Adrenal gland (tissue), 12 donors: ENCODE measurements around the gene LRRN2. TPM values are rescaled to one million over a fixed set of nuclear protein-coding genes. Genes with fewer than 3 reads are reported as not detected.

Experiments used
- DNase-seq, 7 donors: peaks; one replicate each; pipeline ENCODE4 v3.0.0-alpha.2; 2019 to 2020
- H3K27ac ChIP-seq, 5 donors: fragments of 200-600 bp; sonication (generic) in 4 of 5; 1 replicate in 3 of 5; 2 replicates in 2 of 5; pipeline versions ENCODE4 v1.5.1 to v1.8.0; 2016 to 2020; ENCODE audit warnings: mild to moderate bottlenecking in 1 of 5
- H3K27me3 ChIP-seq: fragments of 200-600 bp; 2 replicates; pipeline ENCODE4 v1.8.0; 2021
- H3K36me3 ChIP-seq, 2 donors: fragments of 200-600 bp; replicated peaks in 1 of 2; 1 replicate in 1 of 2; 2 replicates in 1 of 2; pipeline versions ENCODE4 v1.5.1 to v1.8.0; 2018 to 2022
- H3K4me1 ChIP-seq, 2 donors: fragments of 200-600 bp; replicated peaks in 1 of 2; 1 replicate in 1 of 2; 2 replicates in 1 of 2; pipeline versions ENCODE4 v1.5.1 to v1.8.0; 2018 to 2021
- H3K4me3 ChIP-seq, 4 donors: fragments of 200-600 bp; sonication (generic) in 3 of 4; one replicate each; pipeline ENCODE4 v1.5.1; 2016 to 2018
- H3K9me3 ChIP-seq, 3 donors: fragments of 200-600 bp; sonication (generic) in 1 of 3; replicated peaks in 1 of 3; 1 replicate in 2 of 3; 2 replicates in 1 of 3; pipeline versions ENCODE4 v1.5.1 to v1.8.0; 2016 to 2021
- POLR2A ChIP-seq, 2 donors: fragments of 450-650 bp; IDR thresholded peaks; one replicate each; pipeline ENCODE4 v1.6.1; 2017; ENCODE audit warnings: antibody characterized with exemption in 2 of 2, mild to moderate bottlenecking in 2 of 2, moderate library complexity in 1 of 2
- WGBS, 4 donors: extraction: QIAGEN DNeasy Blood & Tissue Kit in 2 of 4; methylation state at CpG; one replicate each; pipeline versions ENCODE4 v1.1.5 to v1.1.7; 2013 to 2017; 5-methylcytosine and 5-hydroxymethylcytosine counted together
- intact Hi-C, 2 donors: fragments of 100-400 bp; cut with DNase I; formaldehyde crosslinking; loops; one replicate each; pipeline versions ENCODE4 v1.14.1 to v1.15.0; 2022 to 2023
- polyA plus RNA-seq, 3 donors: library from polyadenylated mRNA; stranded (reverse); fragments of 200-250 nt in 2 of 3; fragments of 350-450 nt in 1 of 3; fragmentation: Illumina TruSeq in 1 of 3; extraction: RNeasy Lipid Tissue Mini Kit (QIAGEN cat#74804) in 1 of 3; gene quantifications; one replicate each; pipeline ENCODE4 v1.2.3, GENCODE V29; 2013 to 2014
- total RNA-seq, 9 donors: library from RNA; depleted of rRNA in 4 of 9; stranded (reverse); fragments of >200 nt in 4 of 9; fragments of 120-200 nt in 1 of 9; fragmentation: NEBNext Ultra II Directional in 1 of 9; extraction: Animal tissue kit (Norgen Biotek cat#: 25700) in 1 of 9; gene quantifications; one replicate each; pipeline versions ENCODE4 v1.1.0 to v1.2.4, GENCODE V29; 2013 to 2023
- TF ChIP-seq, protein P1 (sequence below), 6 experiments: fragments of 450-650 bp in 4 of 6; fragments of 200-600 bp in 2 of 6; sonication (generic) in 1 of 6; IDR thresholded peaks; 1 replicate in 5 of 6; 2 replicates in 1 of 6; pipeline versions ENCODE4 v1.5.1 to v1.8.0; 2016 to 2021; ENCODE audit warnings: antibody characterized with exemption in 6 of 6, mild to moderate bottlenecking in 2 of 6, moderate library complexity in 1 of 6
- donor health status: healthy with polysubstance abuse.
- donor health status: Bipolar disorder and iron deficiency.
- donor health status: DM: yes; HTN: yes; CAD: no.
- donor health status: DM: no; HTN: no; CAD: no.
- donor health status: DM: no; HTN: no; CAD: no.
- donor health status: DM: yes; HTN: yes; CAD: no.

Gene LRRN2
- total and polyA plus RNA-seq, 12 donors = 1.1 to 8.7 (median 3.2) TPM

DNA sequence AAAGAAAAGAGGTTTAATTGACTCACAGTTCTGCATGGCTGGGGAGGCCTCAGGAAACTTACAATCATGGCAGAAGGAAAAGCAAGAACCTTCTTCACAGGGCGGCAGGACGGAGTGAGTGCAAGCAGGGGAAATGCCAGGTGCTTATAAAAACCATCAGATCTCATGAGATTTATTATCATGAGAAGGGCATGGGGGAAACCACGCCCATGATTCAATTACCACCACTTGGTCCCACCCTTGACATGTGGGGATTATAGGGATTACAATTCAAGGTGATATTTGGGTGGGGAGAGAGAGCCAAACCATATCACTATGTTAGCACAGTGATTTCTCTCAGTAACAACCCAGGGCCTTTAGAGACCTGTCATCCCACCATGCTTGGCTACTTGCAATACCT is 39.9 kb downstream of the LRRN2 start:
- intact Hi-C loops = no loop called here
- no peak for DNase-seq
- no peaks in the 10 kb centered on the region for H3K9me3 ChIP-seq
- no peaks in the 10 kb centered on the region for H3K36me3 ChIP-seq
- WGBS, 4 donors = 81 to 89% (median 85%) methylated on average over 3 of the region's 3 CpGs
- H3K27ac ChIP-seq = no peak overlapping the region
- H3K4me1 ChIP-seq = peaks cover 0 to 6% of the 10 kb centered on the region in 2 donors
- TF ChIP-seq POLR2A (IDR thresholded peaks at IDR 0.05) = no peak
- TF ChIP-seq, protein P1, sequence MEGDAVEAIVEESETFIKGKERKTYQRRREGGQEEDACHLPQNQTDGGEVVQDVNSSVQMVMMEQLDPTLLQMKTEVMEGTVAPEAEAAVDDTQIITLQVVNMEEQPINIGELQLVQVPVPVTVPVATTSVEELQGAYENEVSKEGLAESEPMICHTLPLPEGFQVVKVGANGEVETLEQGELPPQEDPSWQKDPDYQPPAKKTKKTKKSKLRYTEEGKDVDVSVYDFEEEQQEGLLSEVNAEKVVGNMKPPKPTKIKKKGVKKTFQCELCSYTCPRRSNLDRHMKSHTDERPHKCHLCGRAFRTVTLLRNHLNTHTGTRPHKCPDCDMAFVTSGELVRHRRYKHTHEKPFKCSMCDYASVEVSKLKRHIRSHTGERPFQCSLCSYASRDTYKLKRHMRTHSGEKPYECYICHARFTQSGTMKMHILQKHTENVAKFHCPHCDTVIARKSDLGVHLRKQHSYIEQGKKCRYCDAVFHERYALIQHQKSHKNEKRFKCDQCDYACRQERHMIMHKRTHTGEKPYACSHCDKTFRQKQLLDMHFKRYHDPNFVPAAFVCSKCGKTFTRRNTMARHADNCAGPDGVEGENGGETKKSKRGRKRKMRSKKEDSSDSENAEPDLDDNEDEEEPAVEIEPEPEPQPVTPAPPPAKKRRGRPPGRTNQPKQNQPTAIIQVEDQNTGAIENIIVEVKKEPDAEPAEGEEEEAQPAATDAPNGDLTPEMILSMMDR (IDR thresholded peaks at IDR 0.05) = no peak
- no peaks in the 10 kb centered on the region for H3K27me3 ChIP-seq
- no peak overlapping the region for H3K4me3 ChIP-seq

DNA sequence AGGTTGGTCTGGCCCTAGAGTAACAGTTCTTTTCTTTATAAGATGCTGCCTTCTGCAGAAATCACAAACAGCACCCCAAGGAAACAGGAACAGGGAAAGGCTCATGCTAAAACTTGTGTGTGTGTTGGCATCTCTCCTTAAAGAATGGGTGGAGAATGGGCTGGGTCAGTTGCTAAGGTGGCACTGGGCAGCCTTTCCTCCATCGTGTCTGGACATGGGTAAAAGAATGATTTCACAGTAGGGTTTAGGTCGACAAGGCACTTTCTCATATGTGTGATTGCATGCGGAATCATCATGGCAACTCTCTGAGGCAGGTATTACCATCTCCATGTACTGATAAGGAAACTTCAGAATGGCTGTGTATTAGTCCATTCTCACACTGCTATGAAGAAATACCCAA is 40.3 kb downstream of the LRRN2 start:
- Histone ChIP-seq H3K4me1 (peaks cover 0 to 6% of the 10 kb centered on the region in 2 donors), H3K4me3 (no peak overlapping the region), H3K27me3 (no peaks in the 10 kb centered on the region), H3K9me3 (no peaks in the 10 kb centered on the region), H3K36me3 (no peaks in the 10 kb centered on the region), H3K27ac (no peak overlapping the region)
- TF ChIP-seq, protein P1 (IDR thresholded peaks at IDR 0.05) = no peak
- no peak for TF ChIP-seq POLR2A (IDR thresholded peaks at IDR 0.05)
- intact Hi-C loops = no loop called here
- 63 to 90% (median 79%) methylated on average over 3 of the region's 3 CpGs for WGBS, 4 donors
- no peak for DNase-seq

DNA sequence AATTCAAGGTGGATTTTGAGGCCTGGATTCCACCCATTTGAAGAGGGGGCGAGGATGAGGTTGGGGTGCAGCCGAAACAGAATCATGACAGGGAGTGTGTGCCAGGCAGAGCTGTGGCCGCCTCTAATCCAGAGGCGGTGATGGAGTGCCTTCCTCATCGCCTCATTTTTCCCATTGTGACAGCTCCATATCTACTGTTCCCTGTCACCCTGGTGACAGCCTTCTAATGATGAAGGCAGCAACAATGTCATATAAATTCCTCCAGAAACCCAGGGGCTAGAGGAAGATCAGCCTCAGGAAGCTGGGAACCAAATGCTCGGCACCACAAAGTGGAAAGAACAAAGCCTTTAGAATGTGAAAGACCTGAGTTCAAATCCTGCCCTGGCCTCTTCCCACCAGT is 42.0 kb downstream of the LRRN2 start:
- intact Hi-C loops = no loop called here
- no peaks in the 10 kb centered on the region for H3K9me3 ChIP-seq
- no peak overlapping the region for H3K4me3 ChIP-seq
- H3K27me3 ChIP-seq = no peaks in the 10 kb centered on the region
- 84 to 94% (median 89%) methylated on average over 6 of the region's 6 CpGs for WGBS, 4 donors
- H3K36me3 ChIP-seq = no peaks in the 10 kb centered on the region
- peaks cover 0 to 6% of the 10 kb centered on the region in 2 donors for H3K4me1 ChIP-seq
- TF ChIP-seq POLR2A (IDR thresholded peaks at IDR 0.05) = no peak
- TF ChIP-seq, protein P1 (IDR thresholded peaks at IDR 0.05) = no peak
- no peak for DNase-seq
- H3K27ac ChIP-seq = no peak overlapping the region

DNA sequence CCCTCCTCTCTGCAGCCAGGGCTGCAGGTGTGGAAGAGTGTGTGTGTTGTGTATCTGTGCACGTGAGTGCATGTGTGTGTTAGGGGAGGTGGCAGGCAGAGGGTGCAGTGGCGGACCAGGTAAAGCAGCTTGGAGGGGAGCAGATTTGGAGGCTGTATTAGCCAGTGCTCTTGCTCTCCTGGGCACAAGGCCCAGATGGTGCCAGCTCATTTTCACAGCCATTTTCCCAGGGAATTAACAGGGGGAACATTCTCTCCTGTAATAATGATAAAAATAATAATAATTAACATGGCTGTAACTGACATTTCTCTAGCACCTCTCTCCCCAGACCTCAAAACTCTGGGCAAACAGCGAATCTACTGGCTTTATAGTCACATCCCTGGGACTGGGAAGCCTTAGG is 43.6 kb downstream of the LRRN2 start:
- 68 to 80% (median 76%) methylated on average over 3 of the region's 3 CpGs for WGBS, 4 donors
- H3K27ac ChIP-seq = no peak overlapping the region
- H3K4me1 ChIP-seq = no peaks in the 10 kb centered on the region
- H3K4me3 ChIP-seq = no peak overlapping the region
- no peaks in the 10 kb centered on the region for H3K9me3 ChIP-seq
- no peak for DNase-seq
- TF ChIP-seq, protein P1 (IDR thresholded peaks at IDR 0.05) = no peak
- TF ChIP-seq POLR2A (IDR thresholded peaks at IDR 0.05) = no peak
- no peaks in the 10 kb centered on the region for H3K36me3 ChIP-seq
- no peaks in the 10 kb centered on the region for H3K27me3 ChIP-seq
- intact Hi-C loops = no loop called here
